Measurements from ENCODE around the gene NUP210.

Gene NUP210

GRCh38 chr3:13346481-13347389 lies 73.4 kb downstream of the NUP210 start:
- peak; percentile 76 for DNase-seq

GRCh38 chr3:13345772-13346171 lies 74.3 kb downstream of the NUP210 start:
- no peak for DNase-seq

GRCh38 chr3:13345284-13345683 lies 74.8 kb downstream of the NUP210 start:
- no peak for DNase-seq

GRCh38 chr3:13344663-13345062 lies 75.5 kb downstream of the NUP210 start:
- no peak for DNase-seq

GRCh38 chr3:13343601-13344000 lies 76.5 kb downstream of the NUP210 start:
- no peak for DNase-seq

- DNase-seq: no peak
These were observed 78.8 kb downstream of the NUP210 start for GRCh38 chr3:13341229-13341905.

GRCh38 chr3:13339833-13340232 lies 80.3 kb downstream of the NUP210 start:
- no peak for DNase-seq

GRCh38 chr3:13338996-13339395 lies 81.1 kb downstream of the NUP210 start:
- no peak for DNase-seq

GRCh38 chr3:13338231-13338630 lies 81.9 kb downstream of the NUP210 start:
- no peak for DNase-seq

- no peak for DNase-seq
These were observed 83.5 kb downstream of the NUP210 start for GRCh38 chr3:13336592-13336991.

GRCh38 chr3:13335503-13335902 lies 84.6 kb downstream of the NUP210 start:
- DNase-seq: no peak

- DNase-seq: no peak
These were observed 85.1 kb downstream of the NUP210 start for GRCh38 chr3:13335059-13335458.

GRCh38 chr3:13333236-13333897 lies 86.8 kb downstream of the NUP210 start:
- no peak for DNase-seq

- DNase-seq: no peak
These were observed 87.4 kb downstream of the NUP210 start for GRCh38 chr3:13332740-13333139.

GRCh38 chr3:13332158-13332557 lies 88.0 kb downstream of the NUP210 start:
- no peak for DNase-seq

- no peak for DNase-seq
These were observed 90.4 kb downstream of the NUP210 start for GRCh38 chr3:13329746-13330145.

- DNase-seq: no peak
These were observed 94.2 kb downstream of the NUP210 start for GRCh38 chr3:13325892-13326443.

- no peak for DNase-seq
These were observed 95.2 kb downstream of the NUP210 start for GRCh38 chr3:13324835-13325501.

GRCh38 chr3:13323822-13324221 lies 96.3 kb downstream of the NUP210 start:
- no peak for DNase-seq

- DNase-seq: no peak
These were observed 97.8 kb downstream of the NUP210 start for GRCh38 chr3:13322324-13322723.

- no peak for DNase-seq
These were observed 100.4 kb downstream of the NUP210 start for GRCh38 chr3:13319564-13320220.

Measured in stimulated activated CD4-positive, alpha-beta T cell treated with anti-CD3 and anti-CD28 coated beads, Interleukin-15, amount 100 ng/mL, for 24 hours (primary cell).